HepG2 (cell line): ENCODE data around the gene STIM2. TPM values are rescaled to one million over a fixed set of nuclear protein-coding genes. Genes with fewer than 3 reads are reported as not detected.
A peak's percentile ranks its signal among the peaks of the same experiment; 100 is the strongest.

Experiments used
- ARID3A ChIP-seq: IDR thresholded peaks from 2 replicates; pipeline ENCODE4 v1.6.1; 2012; ENCODE audit warnings: low read depth, low read length, improper control_type of control experiment
- BATF2 ChIP-seq: sonication (generic); formaldehyde crosslinking; IDR thresholded peaks from 2 replicates; pipeline ENCODE4 v1.8.0; 2022; ENCODE audit warnings: mild to moderate bottlenecking, missing genetic modification reagents, moderate library complexity
- FOXO1 ChIP-seq: sonication (generic); formaldehyde crosslinking; IDR thresholded peaks from 2 replicates; pipeline ENCODE4 v1.4.0; 2020; ENCODE audit warnings: missing genetic modification reagents
- HIVEP1 ChIP-seq: sonication (generic); formaldehyde crosslinking; IDR thresholded peaks from 2 replicates; pipeline ENCODE4 v1.4.0; 2020; ENCODE audit warnings: mild to moderate bottlenecking, missing genetic modification reagents
- KLF15 ChIP-seq: sonication (generic); formaldehyde crosslinking; IDR thresholded peaks from 2 replicates; pipeline ENCODE4 v1.8.1; 2023; ENCODE audit warnings: borderline replicate concordance, mild to moderate bottlenecking, inconsistent platforms, missing genetic modification reagents, mixed read lengths
- MATR3 ChIP-seq: sonication (generic); formaldehyde crosslinking; IDR thresholded peaks from 2 replicates; pipeline ENCODE4 v1.4.0; 2020; ENCODE audit warnings: missing genetic modification reagents
- MBD4 ChIP-seq: IDR thresholded peaks from 2 replicates; pipeline ENCODE4 v1.6.1; 2012; ENCODE audit warnings: low read length, inconsistent platforms, borderline replicate concordance
- PHB2 ChIP-seq: fragments of 450-650 bp; IDR thresholded peaks from 2 replicates; pipeline ENCODE4 v1.6.1; 2018; ENCODE audit not compliant: partially characterized antibody
- SOX13 ChIP-seq, 3 experiments: fragments of 450-650 bp in 1 of 3; sonication (generic) in 1 of 3; formaldehyde crosslinking in 1 of 3; IDR thresholded peaks in 2 of 3; conservative IDR thresholded peaks in 1 of 3; 2 replicates each; pipeline versions ENCODE4 v1.5.0 to v1.6.1; 2016 to 2020; ENCODE audit warnings: antibody characterized with exemption in 1 of 3, mild to moderate bottlenecking in 1 of 3, missing compliant biosample characterization in 1 of 3, missing genetic modification reagents in 1 of 3, moderate library complexity in 1 of 3
- STAT5B ChIP-seq: sonication (generic); formaldehyde crosslinking; IDR thresholded peaks from 2 replicates; pipeline ENCODE4 v1.4.0; 2020; ENCODE audit warnings: missing genetic modification reagents
- SUZ12 ChIP-seq: fragments of 150-350 bp; IDR thresholded peaks from 2 replicates; pipeline ENCODE4 v1.6.1; 2014; ENCODE audit warnings: low read depth, low read length
- TBL1XR1 ChIP-seq: fragments of 150-350 bp; IDR thresholded peaks from 2 replicates; pipeline ENCODE4 v1.6.1; 2014; ENCODE audit warnings: borderline replicate concordance, low read length; ENCODE audit not compliant: partially characterized antibody
- TFDP1 ChIP-seq: IDR thresholded peaks from 2 replicates; pipeline ENCODE4 v1.6.1; 2016; ENCODE audit warnings: missing compliant biosample characterization, missing genetic modification reagents, borderline replicate concordance
- ZEB1 ChIP-seq: IDR thresholded peaks from 2 replicates; pipeline ENCODE4 v1.6.1; 2012; ENCODE audit warnings: mild to moderate bottlenecking, low read depth, inconsistent platforms; ENCODE audit not compliant: insufficient replicate concordance
- ZFP90 ChIP-seq: sonication (generic); formaldehyde crosslinking; IDR thresholded peaks from 2 replicates; pipeline ENCODE4 v1.8.0; 2022; ENCODE audit warnings: missing genetic modification reagents, mild to moderate bottlenecking, inconsistent platforms, borderline replicate concordance
- ZMYM3 ChIP-seq: sonication (generic); formaldehyde crosslinking; IDR thresholded peaks from 2 replicates; pipeline ENCODE4 v1.5.1; 2020; ENCODE audit warnings: mild to moderate bottlenecking, missing genetic modification reagents
- ZNF138 ChIP-seq: sonication (generic); formaldehyde crosslinking; IDR thresholded peaks from 2 replicates; pipeline ENCODE4 v1.5.0; 2020; ENCODE audit warnings: mild to moderate bottlenecking, low read depth, missing genetic modification reagents
- ZNF143 ChIP-seq: sonication (generic); formaldehyde crosslinking; IDR thresholded peaks from 2 replicates; pipeline ENCODE4 v1.4.0; 2020; ENCODE audit warnings: missing genetic modification reagents
- ZNF264 ChIP-seq: sonication (generic); formaldehyde crosslinking; IDR thresholded peaks from 2 replicates; pipeline ENCODE4 v1.4.0; 2020; ENCODE audit warnings: missing genetic modification reagents
- ZNF704 ChIP-seq: sonication (generic); formaldehyde crosslinking; IDR thresholded peaks from 2 replicates; pipeline ENCODE4 v1.8.1; 2023; ENCODE audit warnings: mild to moderate bottlenecking, inconsistent platforms, moderate library complexity, missing genetic modification reagents, borderline replicate concordance
- ZNF800 ChIP-seq: sonication (generic); formaldehyde crosslinking; IDR thresholded peaks from 2 replicates; pipeline ENCODE4 v1.4.0; 2020; ENCODE audit warnings: missing genetic modification reagents
- polyA plus RNA-seq, 8 experiments: library from polyadenylated mRNA; depleted of rRNA in 3 of 8; stranded (reverse) in 7 of 8; unstranded in 1 of 8; fragments of >200 nt; fragmentation: Illumina TruSeq in 4 of 8; extraction: Trizol in 4 of 8; gene quantifications; 2 replicates each; pipeline versions ENCODE4 v1.2.1 to v1.2.3, GENCODE V29; 2011 to 2016; ENCODE audit warnings: low read depth in 4 of 8, missing spikeins in 1 of 8, mixed read lengths in 1 of 8; ENCODE audit not compliant: insufficient read depth in 1 of 8
- total RNA-seq, 5 experiments: library from RNA; depleted of rRNA; stranded (reverse); fragments of >200 nt; fragmentation: Illumina TruSeq; extraction: Trizol; gene quantifications; 2 replicates each; pipeline ENCODE4 v1.2.3, GENCODE V29; 2016; ENCODE audit warnings: low read depth in 1 of 5

STIM2 gene
- total and polyA plus RNA-seq, 2 of the 13 experiments (the other 11 are each of a cell fraction or from before 2014, with no cell fraction given) = 19.3 to 19.4 TPM

- TF ChIP-seq ZNF704 (CRISPR knock-in tag) (no peak), BATF2 (no peak), TFDP1 (CRISPR knock-in tag) (no peak), MBD4 (no peak), FOXO1 (CRISPR knock-in tag) (peak; percentile 28; the same call in 1 of the 2 replicates), KLF15 (CRISPR knock-in tag) (no peak), SUZ12 (no peak), HIVEP1 (no peak), TBL1XR1 (no peak), ZFP90 (CRISPR knock-in tag) (no peak), PHB2 (no peak), ZMYM3 (CRISPR knock-in tag) (peak; percentile 32), MATR3 (CRISPR knock-in tag) (no peak), ZNF138 (CRISPR knock-in tag) (no peak), SOX13 (IDR thresholded peaks at IDR 0.05) (0 out of 2 replicates have a peak, but pooled peaks have one; percentile 37), SOX13 (CRISPR knock-in tag; conservative IDR thresholded peaks at IDR 0.05 in 1 of 2, IDR thresholded peaks at IDR 0.05 in 1 of 2) (peak in 1 of 2 experiments; percentile 58; a peak in 2 of 4 replicates), ZNF800 (CRISPR knock-in tag) (no peak), ZNF143 (CRISPR knock-in tag) (no peak), ARID3A (peak; percentile 71), ZNF264 (CRISPR knock-in tag) (peak; percentile 57; the same call in 1 of the 2 replicates), STAT5B (CRISPR knock-in tag) (no peak), ZEB1 (peak; percentile 27)
Measured at GRCh38 chr4:26821677-26822503, 38.8 kb upstream of the STIM2 start (continued).
